ENCODE results near the gene EPHA4.

Gene EPHA4

GRCh38 chr2:221501210-221501882 lies 70.8 kb downstream of the EPHA4 start:
- no peak for DNase-seq

GRCh38 chr2:221500501-221501209 lies 71.4 kb downstream of the EPHA4 start:
- DNase-seq, result no peak

GRCh38 chr2:221495731-221496130 lies 76.4 kb downstream of the EPHA4 start:
- DNase-seq, result no peak

GRCh38 chr2:221494556-221494955 lies 77.5 kb downstream of the EPHA4 start:
- DNase-seq, result no peak

- no peak for DNase-seq
These were observed 78.7 kb downstream of the EPHA4 start for GRCh38 chr2:221493391-221493790.

- DNase-seq, result no peak
These were observed 79.5 kb downstream of the EPHA4 start for GRCh38 chr2:221492636-221493035.

- no peak for DNase-seq
These were observed 81.5 kb downstream of the EPHA4 start for GRCh38 chr2:221490506-221491060.

- DNase-seq, result peak; percentile 52
These were observed 83.8 kb downstream of the EPHA4 start for GRCh38 chr2:221488136-221488807.

- DNase-seq, result no peak
These were observed 86.0 kb downstream of the EPHA4 start for GRCh38 chr2:221486106-221486505.

GRCh38 chr2:221485503-221485870 lies 86.6 kb downstream of the EPHA4 start:
- no peak for DNase-seq

GRCh38 chr2:221484761-221485502 lies 87.2 kb downstream of the EPHA4 start:
- DNase-seq, result no peak

GRCh38 chr2:221482666-221483455 lies 89.2 kb downstream of the EPHA4 start:
- no peak for DNase-seq

GRCh38 chr2:221480821-221481220 lies 91.3 kb downstream of the EPHA4 start:
- no peak for DNase-seq

- no peak for DNase-seq
These were observed 91.9 kb downstream of the EPHA4 start for GRCh38 chr2:221480163-221480562.

- DNase-seq, result no peak
These were observed 93.6 kb downstream of the EPHA4 start for GRCh38 chr2:221478485-221478863.

GRCh38 chr2:221477714-221478484 lies 94.2 kb downstream of the EPHA4 start:
- DNase-seq, result no peak

- DNase-seq, result no peak
These were observed 95.9 kb downstream of the EPHA4 start for GRCh38 chr2:221476195-221476594.

- DNase-seq, result peak; percentile 60
These were observed 98.7 kb downstream of the EPHA4 start for GRCh38 chr2:221473451-221473850.

GRCh38 chr2:221468317-221468716 lies 103.8 kb downstream of the EPHA4 start:
- DNase-seq, result no peak

GRCh38 chr2:221467610-221468009 lies 104.5 kb downstream of the EPHA4 start:
- DNase-seq, result no peak

GRCh38 chr2:221466744-221467143 lies 105.4 kb downstream of the EPHA4 start:
- no peak for DNase-seq

Data from NCI-H2171 treated with DMSO at 0.1 percent for 48 hours (cell line).